IgD-negative memory B cell (primary cell): ENCODE data around the gene MDGA2. TPM values are rescaled to one million over a fixed set of nuclear protein-coding genes. Genes with fewer than 3 reads are reported as not detected.

ENCODE experiments used
- H3K27ac Mint-ChIP-seq, 3 donors: one replicate each; pipeline ENCODE4 v1.8.0; 2020 to 2022; ENCODE audit warnings: mild to moderate bottlenecking in 3 of 3, mixed read lengths in 3 of 3, moderate library complexity in 1 of 3
- H3K27me3 Mint-ChIP-seq: one replicate; pipeline ENCODE4 v1.8.0; 2021; ENCODE audit warnings: mixed read lengths
- H3K36me3 Mint-ChIP-seq: one replicate; pipeline ENCODE4 v1.8.0; 2020; ENCODE audit warnings: mild to moderate bottlenecking, mixed read lengths
- H3K4me1 Mint-ChIP-seq, 3 donors: one replicate each; pipeline ENCODE4 v1.8.0; 2020 to 2022; ENCODE audit warnings: mixed read lengths in 3 of 3, mild to moderate bottlenecking in 1 of 3
- H3K4me3 Mint-ChIP-seq, 4 donors: one replicate each; pipeline ENCODE4 v1.8.0; 2020 to 2022; ENCODE audit warnings: mild to moderate bottlenecking in 4 of 4, mixed read lengths in 4 of 4, moderate library complexity in 3 of 4
- H3K9me3 Mint-ChIP-seq, 3 donors: one replicate each; pipeline ENCODE4 v1.8.0; 2020 to 2021; ENCODE audit warnings: mixed read lengths in 3 of 3, mild to moderate bottlenecking in 1 of 3
- polyA plus RNA-seq: library from polyadenylated mRNA; unstranded; fragments of 300-500 nt; fragmentation: Illumina TruSeq; gene quantifications from one replicate; pipeline ENCODE4 v1.2.3, GENCODE V29; 2021

Gene MDGA2
- polyA plus RNA-seq, 1 donor from 2014 or later, result not detected

DNA sequence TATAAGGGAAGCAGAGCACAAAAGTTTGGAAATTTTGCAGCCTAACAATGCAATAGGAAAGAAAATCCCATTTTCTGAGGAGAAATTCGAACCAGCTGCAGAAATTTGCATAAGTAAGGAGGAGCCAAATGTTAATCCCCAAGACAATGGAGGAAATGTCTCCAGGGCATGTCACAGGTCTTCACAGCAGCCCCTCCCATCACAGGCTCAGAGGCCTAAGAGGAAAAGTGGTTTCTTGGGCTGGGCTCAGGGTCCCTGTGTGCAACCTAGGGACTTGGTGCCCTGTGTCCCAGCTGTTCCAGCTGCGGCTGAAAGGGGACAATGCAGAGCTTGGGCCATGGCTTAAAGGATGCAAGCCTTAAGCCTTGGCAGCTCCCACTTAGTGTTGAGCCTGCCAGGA lies 190.0 kb downstream of the MDGA2 start:
- H3K36me3 Mint-ChIP-seq, result no peaks in the 10 kb centered on the region
- no peak overlapping the region for H3K27ac Mint-ChIP-seq
- no peak overlapping the region for H3K4me3 Mint-ChIP-seq
- no peaks in the 10 kb centered on the region for H3K27me3 Mint-ChIP-seq
- H3K9me3 Mint-ChIP-seq, result peaks cover 0 to 9% (median 0%) of the 10 kb centered on the region in 3 donors
- no peaks in the 10 kb centered on the region for H3K4me1 Mint-ChIP-seq

DNA sequence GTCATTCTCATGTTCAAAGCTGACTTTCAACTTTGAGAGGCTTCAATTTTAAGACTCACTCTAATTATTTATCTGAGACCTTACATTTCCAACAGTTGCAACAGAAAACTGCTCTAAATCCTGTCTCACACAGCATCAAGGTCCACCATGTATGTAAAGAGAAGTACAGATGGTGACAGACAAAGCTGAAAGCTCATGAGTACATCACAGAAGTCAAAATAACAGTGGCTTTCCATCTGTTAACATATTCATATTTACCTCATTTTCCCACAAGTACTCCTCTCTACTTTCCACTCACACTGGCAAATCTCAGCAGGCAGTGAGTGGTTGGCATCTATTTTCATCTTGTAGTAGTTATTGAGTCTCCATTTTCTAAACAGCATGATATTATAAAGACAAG lies 192.0 kb downstream of the MDGA2 start:
- peaks cover 0 to 12% (median 2%) of the 10 kb centered on the region in 3 donors for H3K9me3 Mint-ChIP-seq
- H3K36me3 Mint-ChIP-seq, result no peaks in the 10 kb centered on the region
- no peak overlapping the region for H3K4me3 Mint-ChIP-seq
- H3K27me3 Mint-ChIP-seq, result no peaks in the 10 kb centered on the region
- H3K4me1 Mint-ChIP-seq, result no peaks in the 10 kb centered on the region
- H3K27ac Mint-ChIP-seq, result no peak overlapping the region

- no peak overlapping the region for H3K4me3 Mint-ChIP-seq
- no peak overlapping the region for H3K27ac Mint-ChIP-seq
- H3K9me3 Mint-ChIP-seq, result peaks cover 0 to 13% (median 4%) of the 10 kb centered on the region in 3 donors
- peaks cover 2% of the 10 kb centered on the region for H3K27me3 Mint-ChIP-seq
- no peaks in the 10 kb centered on the region for H3K36me3 Mint-ChIP-seq
- peaks cover 0 to 2% (median 0%) of the 10 kb centered on the region in 3 donors for H3K4me1 Mint-ChIP-seq
Observed at GRCh38 chr14:47471075-47471474, 204.3 kb downstream of the MDGA2 start.

DNA sequence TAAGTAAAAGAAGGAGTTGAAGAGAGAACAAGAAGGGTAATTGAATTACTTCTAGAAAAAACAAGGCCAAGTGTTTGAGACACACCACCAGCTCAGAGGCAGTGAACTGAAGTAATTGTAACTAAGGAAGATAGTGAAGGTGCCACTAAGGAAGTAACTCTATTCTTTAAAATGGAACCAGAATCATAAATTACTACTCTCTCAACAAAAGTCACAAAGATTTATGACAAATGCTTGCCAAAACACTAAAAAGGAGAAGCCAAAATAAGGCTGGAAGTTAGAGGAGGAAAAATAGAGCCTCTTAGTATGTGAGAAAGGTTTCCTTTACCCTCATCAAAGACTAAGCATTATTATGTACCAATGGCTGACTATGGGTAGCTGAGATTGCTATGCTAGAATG lies 208.5 kb downstream of the MDGA2 start:
- no peaks in the 10 kb centered on the region for H3K4me1 Mint-ChIP-seq
- H3K36me3 Mint-ChIP-seq, result no peaks in the 10 kb centered on the region
- H3K9me3 Mint-ChIP-seq, result peaks cover 0 to 8% (median 0%) of the 10 kb centered on the region in 3 donors
- no peak overlapping the region for H3K27ac Mint-ChIP-seq
- no peak overlapping the region for H3K4me3 Mint-ChIP-seq
- peaks cover 4% of the 10 kb centered on the region for H3K27me3 Mint-ChIP-seq

DNA sequence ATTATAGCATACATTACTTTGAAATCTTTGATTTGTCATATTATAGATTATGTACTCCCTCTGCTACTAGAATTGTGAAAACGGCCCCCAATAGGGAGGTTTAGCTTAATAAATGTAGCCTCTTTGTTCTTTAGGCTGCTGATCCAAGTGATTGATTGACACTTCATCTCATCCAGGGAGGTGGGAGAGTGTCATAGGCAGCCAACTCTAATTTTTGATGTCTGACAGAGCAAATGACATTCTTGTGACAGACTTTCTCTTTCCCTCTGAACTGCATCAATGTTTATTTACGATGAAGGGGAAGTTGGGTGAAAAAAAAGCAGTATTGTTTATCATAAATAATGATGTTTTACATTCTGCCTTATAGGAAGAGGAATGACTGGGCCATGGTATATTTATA lies 221.4 kb downstream of the MDGA2 start:
- Mint-ChIP-seq H3K9me3 (no peaks in the 10 kb centered on the region), H3K36me3 (no peaks in the 10 kb centered on the region), H3K27me3 (no peaks in the 10 kb centered on the region), H3K4me3 (no peak overlapping the region), H3K4me1 (no peaks in the 10 kb centered on the region), H3K27ac (no peak overlapping the region)

GRCh38 chr14:47447076-47447475 lies 228.3 kb downstream of the MDGA2 start:
- no peak overlapping the region for H3K4me3 Mint-ChIP-seq
- H3K27ac Mint-ChIP-seq, result no peak overlapping the region
- no peaks in the 10 kb centered on the region for H3K27me3 Mint-ChIP-seq
- H3K4me1 Mint-ChIP-seq, result no peaks in the 10 kb centered on the region
- H3K9me3 Mint-ChIP-seq, result peaks cover 0 to 4% (median 0%) of the 10 kb centered on the region in 3 donors
- H3K36me3 Mint-ChIP-seq, result no peaks in the 10 kb centered on the region

DNA sequence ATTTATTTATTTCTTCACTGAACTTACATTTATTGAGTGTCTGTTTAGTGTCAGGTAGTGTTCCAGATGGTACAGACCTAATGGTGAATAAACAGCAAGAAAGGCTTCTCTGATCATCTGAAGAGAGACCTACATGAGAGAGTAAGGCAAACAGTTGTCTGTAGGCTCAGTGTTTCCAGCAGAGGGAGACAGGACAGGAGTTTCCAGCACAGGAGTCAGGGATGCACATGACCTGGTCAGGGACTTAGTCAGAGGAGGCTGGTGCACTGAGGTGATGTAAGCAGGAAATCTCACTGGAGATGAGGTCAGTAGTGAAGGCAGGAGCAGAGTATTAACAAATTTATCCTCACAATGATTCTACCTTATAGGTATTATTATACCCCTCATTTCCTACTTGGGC lies 233.2 kb downstream of the MDGA2 start:
- Mint-ChIP-seq H3K4me1 (no peaks in the 10 kb centered on the region), H3K27ac (no peak overlapping the region), H3K27me3 (no peaks in the 10 kb centered on the region), H3K36me3 (no peaks in the 10 kb centered on the region), H3K4me3 (no peak overlapping the region), H3K9me3 (peaks cover 0 to 3% (median 2%) of the 10 kb centered on the region in 3 donors)

DNA sequence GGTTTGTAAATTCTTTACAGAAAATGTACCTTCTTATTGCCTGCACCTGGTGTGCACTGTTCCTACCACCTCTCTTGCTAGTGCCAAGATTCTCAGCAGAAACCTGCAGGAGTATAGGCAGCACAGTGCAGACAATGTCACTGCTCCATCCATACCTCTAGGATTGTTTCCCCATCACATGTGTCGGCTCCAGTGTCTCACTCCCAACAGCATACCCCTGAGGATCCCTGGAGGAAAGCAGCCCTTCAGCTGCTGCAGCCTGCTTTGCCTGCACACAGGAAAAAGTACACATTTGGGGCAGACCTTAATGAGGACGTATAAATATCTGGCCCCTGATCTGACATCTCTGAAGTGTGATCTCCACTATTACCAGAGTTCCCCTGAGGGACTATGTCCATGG lies 235.5 kb downstream of the MDGA2 start:
- Mint-ChIP-seq H3K27me3 (no peaks in the 10 kb centered on the region), H3K27ac (no peak overlapping the region), H3K9me3 (peaks cover 0 to 3% (median 2%) of the 10 kb centered on the region in 3 donors)

DNA sequence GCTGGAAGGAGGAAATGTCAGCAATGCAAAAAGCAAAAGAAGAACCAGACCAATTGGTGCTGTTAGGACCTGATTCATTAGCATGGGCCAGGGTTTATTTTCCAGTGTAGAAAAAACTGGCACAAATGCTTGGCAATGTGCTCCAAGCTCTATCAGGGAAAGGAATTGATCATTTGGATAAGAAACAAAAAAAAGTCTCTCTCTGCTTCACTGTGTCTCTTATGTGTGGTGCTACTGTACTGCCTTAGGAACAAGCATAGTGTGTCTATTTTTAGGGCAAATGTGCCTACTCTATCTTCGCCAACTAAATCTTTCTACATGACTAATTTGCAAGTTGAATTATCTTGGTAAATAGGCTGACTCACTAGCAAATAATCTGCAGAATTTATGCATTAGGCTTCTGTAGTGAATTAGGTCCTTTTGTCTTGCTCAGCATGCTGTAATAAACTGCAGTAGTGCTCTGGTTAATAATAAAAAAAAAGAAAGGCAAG lies 236.7 kb downstream of the MDGA2 start:
- no peak overlapping the region for H3K27ac Mint-ChIP-seq
- peaks cover 0 to 3% (median 2%) of the 10 kb centered on the region in 3 donors for H3K9me3 Mint-ChIP-seq
- no peaks in the 10 kb centered on the region for H3K27me3 Mint-ChIP-seq
- H3K36me3 Mint-ChIP-seq, result no peaks in the 10 kb centered on the region
- no peak overlapping the region for H3K4me3 Mint-ChIP-seq
- no peaks in the 10 kb centered on the region for H3K4me1 Mint-ChIP-seq

More for the DNA sequence above, 235.5 kb downstream of the MDGA2 start:
- Mint-ChIP-seq H3K4me1 (no peaks in the 10 kb centered on the region), H3K36me3 (no peaks in the 10 kb centered on the region), H3K4me3 (no peak overlapping the region)

DNA sequence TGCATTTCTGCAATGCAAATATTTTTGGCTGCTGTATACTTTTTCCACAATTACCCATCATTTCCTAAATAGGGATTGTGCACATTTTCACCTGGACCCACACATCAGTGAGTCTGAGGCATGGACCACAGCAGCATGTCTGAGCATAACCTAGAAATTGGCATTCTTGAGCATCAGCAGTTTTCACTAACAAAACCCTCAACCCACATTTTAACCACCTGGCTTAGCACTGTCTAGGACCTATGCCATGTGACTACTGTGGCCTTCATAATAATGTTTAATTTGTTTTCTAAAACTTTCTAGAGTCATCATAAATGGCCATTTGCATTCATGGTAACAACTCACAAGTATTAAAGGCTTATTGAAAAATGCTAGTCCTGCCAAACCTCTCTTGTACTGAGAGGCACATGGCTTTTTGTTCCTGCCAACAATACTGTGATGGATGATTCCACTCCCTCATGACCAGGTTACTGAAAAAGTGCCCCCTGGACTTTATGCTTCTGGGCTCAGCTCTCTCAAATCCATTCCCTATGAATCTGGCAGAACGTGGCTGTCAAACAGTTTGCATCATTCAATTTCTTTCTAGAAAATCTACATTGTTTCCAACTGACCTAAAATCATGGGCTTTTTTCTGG lies 240.0 kb downstream of the MDGA2 start:
- H3K4me1 Mint-ChIP-seq, result no peaks in the 10 kb centered on the region
- peaks cover 0 to 3% (median 2%) of the 10 kb centered on the region in 3 donors for H3K9me3 Mint-ChIP-seq
- H3K4me3 Mint-ChIP-seq, result no peak overlapping the region
- H3K36me3 Mint-ChIP-seq, result no peaks in the 10 kb centered on the region
- H3K27ac Mint-ChIP-seq, result no peak overlapping the region
- no peaks in the 10 kb centered on the region for H3K27me3 Mint-ChIP-seq

DNA sequence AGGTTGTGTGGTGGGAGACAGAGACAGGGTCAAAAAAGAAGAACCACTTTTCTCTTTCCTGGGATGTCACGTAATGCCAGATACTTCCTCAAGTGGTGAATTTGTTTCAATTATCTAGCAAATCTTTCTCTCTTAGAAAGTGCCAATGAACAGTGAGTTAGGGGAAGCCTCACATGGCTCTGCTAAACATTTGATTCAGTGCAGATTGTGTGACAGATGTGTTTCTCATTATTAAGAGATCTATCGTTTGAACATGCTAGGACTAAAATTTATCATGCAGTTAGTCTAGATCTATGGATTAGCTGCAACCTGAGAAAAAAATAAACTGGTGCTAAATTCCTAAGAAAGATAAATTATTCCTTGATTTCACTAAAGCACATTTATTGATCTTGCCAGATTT lies 247.8 kb downstream of the MDGA2 start:
- H3K27ac Mint-ChIP-seq, result no peak overlapping the region
- H3K27me3 Mint-ChIP-seq, result no peaks in the 10 kb centered on the region
- peaks cover under 1% of the 10 kb centered on the region for H3K36me3 Mint-ChIP-seq
- H3K4me3 Mint-ChIP-seq, result no peak overlapping the region
- H3K4me1 Mint-ChIP-seq, result no peaks in the 10 kb centered on the region
- H3K9me3 Mint-ChIP-seq, result peaks cover 0 to 4% (median 3%) of the 10 kb centered on the region in 3 donors

DNA sequence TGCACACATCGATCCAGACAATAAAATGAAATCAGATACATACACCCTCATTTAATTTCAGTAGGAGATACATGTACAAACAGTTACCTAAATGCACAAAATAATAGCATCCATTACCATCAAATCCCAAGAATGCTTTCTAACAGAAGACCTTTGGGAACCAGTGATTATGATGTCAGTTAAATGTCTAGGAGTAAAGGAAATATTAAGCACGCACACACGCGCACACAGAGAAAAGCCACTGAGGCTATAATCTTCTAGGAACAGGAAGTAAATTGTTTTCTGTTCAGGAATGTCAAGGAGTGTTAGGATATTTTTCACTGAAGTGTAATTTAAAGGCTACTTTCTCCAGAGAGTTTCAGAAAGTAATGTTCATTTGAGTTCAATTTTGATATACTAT lies 250.1 kb downstream of the MDGA2 start:
- Mint-ChIP-seq H3K4me1 (no peaks in the 10 kb centered on the region), H3K4me3 (no peak overlapping the region), H3K27me3 (no peaks in the 10 kb centered on the region), H3K9me3 (peaks cover 2 to 5% (median 3%) of the 10 kb centered on the region in 3 donors), H3K27ac (no peak overlapping the region), H3K36me3 (peaks cover 2% of the 10 kb centered on the region)

DNA sequence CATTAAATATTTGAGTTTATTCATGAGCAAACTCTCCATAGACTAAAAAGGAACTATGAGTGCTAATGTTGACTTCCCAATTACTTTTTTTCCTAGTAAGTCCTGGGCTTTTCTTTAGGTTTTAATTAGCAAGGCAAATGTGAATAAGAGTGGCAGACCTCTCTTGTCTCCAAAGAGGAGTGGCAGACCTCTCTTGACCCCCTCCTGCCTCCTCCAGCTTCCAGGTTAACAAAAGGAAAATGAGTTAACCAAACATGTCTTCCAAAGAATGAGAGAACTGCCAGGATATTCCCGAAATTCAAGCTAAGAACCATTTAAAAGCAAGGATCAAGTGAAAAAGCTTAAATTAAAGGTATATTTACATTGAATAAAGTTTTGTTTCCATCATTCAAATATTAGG lies 253.2 kb downstream of the MDGA2 start:
- H3K4me3 Mint-ChIP-seq, result no peak overlapping the region
- H3K4me1 Mint-ChIP-seq, result no peaks in the 10 kb centered on the region
- peaks cover 2 to 5% (median 2%) of the 10 kb centered on the region in 3 donors for H3K9me3 Mint-ChIP-seq
- H3K36me3 Mint-ChIP-seq, result peaks cover 2% of the 10 kb centered on the region
- no peaks in the 10 kb centered on the region for H3K27me3 Mint-ChIP-seq
- H3K27ac Mint-ChIP-seq, result no peak overlapping the region

GRCh38 chr14:47411523-47411922 lies 263.9 kb downstream of the MDGA2 start:
- Mint-ChIP-seq H3K9me3 (peaks cover 0 to 4% (median 0%) of the 10 kb centered on the region in 3 donors), H3K4me3 (no peak overlapping the region), H3K27ac (no peak overlapping the region), H3K27me3 (no peaks in the 10 kb centered on the region), H3K4me1 (no peaks in the 10 kb centered on the region), H3K36me3 (peaks cover 1% of the 10 kb centered on the region)

DNA sequence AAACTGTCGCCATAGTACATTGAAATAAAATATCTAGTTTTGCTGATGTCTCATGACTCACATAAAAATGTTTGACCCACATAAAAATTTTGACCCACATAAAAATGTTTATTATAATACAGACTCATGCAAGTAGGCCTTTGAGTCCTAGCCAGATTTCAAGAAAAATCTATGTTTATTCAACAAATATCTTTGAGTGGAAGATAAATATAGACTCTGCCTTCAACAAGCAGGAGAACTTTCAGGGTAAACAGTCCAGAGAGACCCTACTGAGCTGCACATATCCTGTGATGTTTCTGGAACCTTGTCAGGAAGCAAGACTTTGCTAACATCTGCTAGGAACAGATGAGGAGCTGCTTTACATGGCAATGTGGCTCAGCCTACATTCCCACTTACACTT lies 283.1 kb downstream of the MDGA2 start:
- H3K27ac Mint-ChIP-seq, result no peak overlapping the region
- no peaks in the 10 kb centered on the region for H3K4me1 Mint-ChIP-seq
- no peaks in the 10 kb centered on the region for H3K27me3 Mint-ChIP-seq
- H3K9me3 Mint-ChIP-seq, result peaks cover 0 to 4% (median 0%) of the 10 kb centered on the region in 3 donors
- H3K4me3 Mint-ChIP-seq, result no peak overlapping the region
- H3K36me3 Mint-ChIP-seq, result no peaks in the 10 kb centered on the region

DNA sequence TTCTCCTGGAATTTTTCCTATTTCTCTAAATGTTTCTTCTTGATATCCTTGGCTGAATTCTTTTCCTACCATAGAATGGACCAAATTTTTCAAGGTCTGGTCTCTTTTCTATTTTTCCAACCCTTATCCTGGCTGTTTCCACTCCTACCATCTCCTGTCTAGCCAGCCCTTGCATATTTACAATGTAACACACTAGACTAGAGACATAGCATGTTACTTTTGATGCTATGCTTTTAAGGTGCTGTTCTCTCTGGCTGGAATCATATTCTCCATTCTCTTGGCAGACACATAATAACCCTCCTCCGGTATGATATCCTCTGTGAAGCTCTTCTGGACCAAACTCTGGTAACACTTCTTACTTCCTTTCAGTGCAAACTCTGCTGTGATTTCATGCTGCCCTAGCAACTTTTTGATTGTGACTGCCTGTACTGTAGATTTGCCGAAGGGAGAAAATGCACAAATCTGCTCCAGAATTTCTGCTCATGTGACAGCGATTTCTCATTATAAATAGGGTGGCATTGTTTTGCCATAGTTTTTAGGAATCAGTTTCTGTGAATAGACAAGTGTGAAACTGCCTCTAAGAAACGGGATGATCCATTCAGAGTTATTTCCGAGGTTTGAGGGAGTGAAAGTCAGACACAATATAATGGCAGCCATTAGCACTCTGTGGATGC lies 284.4 kb downstream of the MDGA2 start:
- Mint-ChIP-seq H3K27ac (no peak overlapping the region), H3K36me3 (no peaks in the 10 kb centered on the region), H3K4me1 (no peaks in the 10 kb centered on the region), H3K27me3 (no peaks in the 10 kb centered on the region), H3K4me3 (no peak overlapping the region), H3K9me3 (peaks cover 0 to 2% (median 0%) of the 10 kb centered on the region in 3 donors)
